GM13977 (cell line): ENCODE results near the gene CERS1.

Source experiments
- DNase-seq: peaks from one replicate; pipeline ENCODE4 v3.0.0; 2012; ENCODE audit warnings: low spot score
- in situ Hi-C: fragments of 300-500 bp; cut with MboI; formaldehyde crosslinking; loops from one replicate; pipeline ENCODE4 v1.12.0; 2022; ENCODE audit warnings: low sequenced_read_pairs, low pct_unique_long_range_greater_than_20kb, mixed read lengths, inconsistent platforms; ENCODE audit not compliant: unreplicated experiment
- TF ChIP-seq, protein P1 (sequence below): IDR thresholded peaks from 2 replicates; pipeline ENCODE4 v1.5.1; 2012; ENCODE audit warnings: mild to moderate bottlenecking, control low read depth; ENCODE audit not compliant: insufficient read depth; ENCODE audit errors: extremely low read depth, missing control alignments

Gene CERS1

DNA sequence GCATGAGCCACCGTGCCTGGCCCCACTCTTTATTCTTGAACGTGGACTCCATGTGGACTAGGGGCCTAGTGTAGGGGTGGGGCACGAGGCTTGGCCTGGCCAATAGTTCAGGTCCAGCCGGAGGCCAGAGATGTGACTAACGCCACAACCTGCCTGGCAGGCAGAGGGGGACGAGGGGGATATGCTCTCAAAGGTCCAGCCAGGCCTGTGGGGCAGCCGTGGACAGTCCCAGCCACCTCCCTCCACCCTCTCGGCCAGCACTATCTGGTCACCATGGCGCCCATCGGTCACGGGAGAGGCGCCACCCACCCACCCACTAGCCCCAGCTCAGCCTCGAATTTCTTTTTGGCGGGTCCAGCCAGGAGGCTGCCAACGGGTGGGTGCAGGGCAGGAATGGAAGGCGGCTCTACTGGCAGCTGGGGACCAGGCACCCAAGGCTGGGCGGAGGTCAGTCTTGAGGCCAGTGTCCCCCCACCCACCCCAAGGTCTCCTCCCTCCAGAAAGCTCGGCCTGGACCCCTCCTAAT, 2.2 kb upstream of the CERS1 start:
- TF ChIP-seq, protein P1, sequence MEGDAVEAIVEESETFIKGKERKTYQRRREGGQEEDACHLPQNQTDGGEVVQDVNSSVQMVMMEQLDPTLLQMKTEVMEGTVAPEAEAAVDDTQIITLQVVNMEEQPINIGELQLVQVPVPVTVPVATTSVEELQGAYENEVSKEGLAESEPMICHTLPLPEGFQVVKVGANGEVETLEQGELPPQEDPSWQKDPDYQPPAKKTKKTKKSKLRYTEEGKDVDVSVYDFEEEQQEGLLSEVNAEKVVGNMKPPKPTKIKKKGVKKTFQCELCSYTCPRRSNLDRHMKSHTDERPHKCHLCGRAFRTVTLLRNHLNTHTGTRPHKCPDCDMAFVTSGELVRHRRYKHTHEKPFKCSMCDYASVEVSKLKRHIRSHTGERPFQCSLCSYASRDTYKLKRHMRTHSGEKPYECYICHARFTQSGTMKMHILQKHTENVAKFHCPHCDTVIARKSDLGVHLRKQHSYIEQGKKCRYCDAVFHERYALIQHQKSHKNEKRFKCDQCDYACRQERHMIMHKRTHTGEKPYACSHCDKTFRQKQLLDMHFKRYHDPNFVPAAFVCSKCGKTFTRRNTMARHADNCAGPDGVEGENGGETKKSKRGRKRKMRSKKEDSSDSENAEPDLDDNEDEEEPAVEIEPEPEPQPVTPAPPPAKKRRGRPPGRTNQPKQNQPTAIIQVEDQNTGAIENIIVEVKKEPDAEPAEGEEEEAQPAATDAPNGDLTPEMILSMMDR = no peak
- in situ Hi-C loops = no loop called here
- DNase-seq = no peak

DNA sequence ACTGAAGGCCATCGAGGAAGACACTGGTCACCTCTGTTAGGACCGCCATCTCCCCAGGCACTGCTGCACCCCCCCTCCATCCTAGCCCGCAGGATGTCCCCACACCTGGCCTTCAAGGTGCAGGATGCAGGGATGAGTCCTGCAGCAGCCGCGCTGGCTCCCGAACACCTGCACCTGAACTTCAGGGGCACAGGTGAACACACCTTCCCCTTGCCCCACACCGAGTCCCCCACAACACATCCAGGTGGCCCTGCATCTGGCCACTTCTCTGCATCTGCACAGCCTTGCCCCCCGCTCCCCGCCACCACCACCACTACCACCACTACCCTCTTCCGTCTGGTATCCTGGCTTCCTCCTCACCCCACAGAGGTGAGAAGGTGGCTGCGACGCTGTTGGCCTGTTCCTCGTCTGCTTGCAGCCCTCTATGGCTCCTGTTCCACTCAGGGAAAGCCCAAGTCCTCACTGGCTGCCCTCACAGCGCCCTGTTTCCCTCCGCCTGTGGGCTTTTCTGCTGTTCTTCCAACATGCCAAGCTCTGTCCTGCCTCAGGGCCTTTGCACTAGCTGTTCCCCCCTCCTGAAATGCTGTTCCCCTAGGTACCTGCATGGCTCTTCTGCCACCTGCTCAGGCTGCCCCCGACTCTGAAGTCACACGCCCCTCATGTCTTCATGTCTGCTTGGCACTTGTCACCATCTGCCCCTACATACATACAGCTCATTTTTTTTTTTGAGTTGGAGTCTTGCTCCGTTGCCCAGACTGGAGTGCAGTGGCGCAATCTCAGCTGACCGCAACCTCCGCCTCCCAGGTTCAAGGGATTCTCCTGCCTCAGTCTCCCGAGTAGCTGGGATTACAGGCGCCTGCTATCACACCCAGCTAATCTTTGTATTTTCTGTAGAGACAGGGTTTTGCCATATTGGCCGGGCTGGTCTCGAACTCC, 1.4 kb upstream of the CERS1 start:
- TF ChIP-seq, protein P1 = no peak
- DNase-seq = no peak
- in situ Hi-C loops = no loop called here

DNA sequence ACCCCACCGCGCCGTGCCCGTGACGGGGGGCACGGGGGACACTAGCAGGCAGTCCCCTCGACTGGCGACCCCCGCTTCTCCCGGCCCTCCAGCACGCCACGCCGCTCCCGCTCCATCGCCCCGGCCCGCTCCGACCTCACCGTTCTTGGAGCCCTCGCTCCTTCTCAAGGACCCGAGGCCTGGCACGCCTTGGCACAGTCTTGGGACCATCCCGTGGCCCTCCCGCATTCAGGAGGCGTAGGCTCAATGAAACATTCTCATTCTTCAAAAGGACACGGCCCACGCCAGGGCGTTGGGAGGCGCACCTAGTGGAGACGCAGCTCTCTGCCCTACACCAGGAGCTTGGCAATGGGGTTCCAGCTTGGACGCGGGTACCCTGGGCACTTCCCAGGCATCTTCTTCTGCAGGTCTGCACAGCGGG, 473 bp upstream of the CERS1 start:
- peak; percentile 53 for DNase-seq
- TF ChIP-seq, protein P1 = no peak
- in situ Hi-C loops = no loop called here

DNA sequence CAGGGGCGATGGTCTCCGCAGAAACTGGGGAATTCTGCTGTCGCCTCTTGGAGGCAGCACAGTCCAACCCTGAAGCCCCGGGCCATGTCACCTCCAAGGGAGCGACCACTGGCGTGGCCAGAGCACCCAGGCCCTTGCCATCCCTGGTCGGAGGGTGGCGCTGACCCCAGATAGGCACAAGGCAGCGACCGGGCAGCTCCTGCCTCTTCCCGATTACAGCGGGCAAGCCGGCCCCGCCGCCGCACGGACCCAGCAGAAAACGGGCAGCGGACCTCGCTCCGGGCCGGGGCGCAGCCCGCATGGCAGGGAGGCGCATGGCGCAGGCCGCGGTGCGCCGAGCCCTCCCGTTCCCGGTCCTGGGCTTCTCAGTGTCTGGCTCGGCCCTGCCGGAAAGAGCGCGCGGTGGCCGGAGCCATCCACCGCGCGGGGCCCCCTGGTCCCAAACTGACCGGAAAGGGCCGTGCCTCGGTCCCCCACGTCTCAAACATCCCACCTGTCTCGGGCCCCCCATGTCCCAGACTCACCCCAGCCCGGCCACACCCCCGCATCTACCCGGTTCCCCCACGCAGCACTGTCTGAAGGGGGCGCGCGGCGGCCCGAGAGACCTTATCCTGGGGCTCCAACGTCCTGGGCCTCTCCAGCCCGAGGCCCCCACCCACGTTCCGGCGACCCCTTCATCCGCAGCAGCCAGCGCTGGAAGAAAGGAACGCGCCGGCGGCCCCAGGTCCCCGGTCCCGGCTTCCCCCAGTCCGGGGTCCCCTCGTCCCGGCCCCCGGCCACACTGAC, 727 bp downstream of the CERS1 start:
- in situ Hi-C loops = no loop called here
- DNase-seq = peak; percentile 78

DNA sequence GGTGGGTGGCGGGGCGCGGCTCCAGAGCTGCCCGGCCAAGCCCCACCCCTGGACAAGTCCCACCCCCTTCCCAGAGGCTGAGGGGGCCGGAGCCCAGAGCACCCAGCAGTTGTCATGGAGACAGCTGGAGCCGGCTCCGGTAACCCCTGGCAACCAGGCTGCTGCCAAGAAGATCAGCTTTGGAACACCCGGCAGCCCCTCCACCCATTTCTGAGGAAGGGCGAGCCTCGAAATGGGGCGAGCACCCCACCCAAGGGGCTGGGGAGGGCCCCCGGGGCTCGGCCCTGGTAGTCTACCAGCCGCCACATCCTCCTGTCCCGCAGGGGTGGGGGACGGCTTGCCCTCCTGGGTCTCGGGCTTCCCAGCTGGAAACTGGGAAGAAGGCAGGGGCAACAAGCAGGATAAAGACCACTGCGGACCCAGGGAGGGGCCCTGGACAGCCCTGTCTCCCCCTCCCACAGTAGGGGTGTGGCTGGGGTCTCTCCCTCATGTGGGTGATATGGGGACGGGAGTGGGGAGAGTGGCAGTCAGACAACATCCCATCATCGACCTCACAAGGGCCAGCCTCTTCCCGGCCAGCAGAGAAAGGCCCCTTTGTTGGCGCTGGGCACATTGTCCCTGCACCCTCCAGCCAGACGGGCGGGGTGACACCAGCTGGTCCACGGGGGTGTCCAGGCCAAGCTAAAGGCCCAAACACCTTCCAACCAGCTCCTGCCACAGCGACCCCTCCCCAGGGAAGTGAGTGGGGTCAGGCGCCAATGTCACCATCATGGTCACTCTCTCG, 1.5 kb downstream of the CERS1 start:
- peak; percentile 66 for DNase-seq
- TF ChIP-seq, protein P1 = no peak
- in situ Hi-C loops = no loop called here

More for the DNA sequence above, 727 bp downstream of the CERS1 start:
- TF ChIP-seq, protein P1 = peak; percentile 26
